ENCODE data around the gene CDKAL1. TPM values are rescaled to one million over a fixed set of nuclear protein-coding genes. Genes with fewer than 3 reads are reported as not detected.
"Not testable (repeated sequence)": the region's sequence is repeated elsewhere in the genome, so short reads cannot be mapped to it uniquely, and the experiment has no call there.

The CDKAL1 gene
- total RNA-seq, 1 donor from 2014 or later: 34.3 TPM

- Mint-ChIP-seq H3K4me3 (ENCODE audit: low read depth) (no peak overlapping the region), H3K27ac (no peak overlapping the region), H3K9me3 (ENCODE audit: low read depth) (peaks cover 7% of the 10 kb centered on the region), H3K4me1 (ENCODE audit: low read depth) (peaks cover 9% of the 10 kb centered on the region), H3K27me3 (no peaks in the 10 kb centered on the region), H3K36me3 (ENCODE audit: insufficient read depth) (peaks cover 11% of the 10 kb centered on the region)
- no peak for DNase-seq (ENCODE audit: low spot score, unreplicated experiment)
- TF ChIP-seq, protein P1, sequence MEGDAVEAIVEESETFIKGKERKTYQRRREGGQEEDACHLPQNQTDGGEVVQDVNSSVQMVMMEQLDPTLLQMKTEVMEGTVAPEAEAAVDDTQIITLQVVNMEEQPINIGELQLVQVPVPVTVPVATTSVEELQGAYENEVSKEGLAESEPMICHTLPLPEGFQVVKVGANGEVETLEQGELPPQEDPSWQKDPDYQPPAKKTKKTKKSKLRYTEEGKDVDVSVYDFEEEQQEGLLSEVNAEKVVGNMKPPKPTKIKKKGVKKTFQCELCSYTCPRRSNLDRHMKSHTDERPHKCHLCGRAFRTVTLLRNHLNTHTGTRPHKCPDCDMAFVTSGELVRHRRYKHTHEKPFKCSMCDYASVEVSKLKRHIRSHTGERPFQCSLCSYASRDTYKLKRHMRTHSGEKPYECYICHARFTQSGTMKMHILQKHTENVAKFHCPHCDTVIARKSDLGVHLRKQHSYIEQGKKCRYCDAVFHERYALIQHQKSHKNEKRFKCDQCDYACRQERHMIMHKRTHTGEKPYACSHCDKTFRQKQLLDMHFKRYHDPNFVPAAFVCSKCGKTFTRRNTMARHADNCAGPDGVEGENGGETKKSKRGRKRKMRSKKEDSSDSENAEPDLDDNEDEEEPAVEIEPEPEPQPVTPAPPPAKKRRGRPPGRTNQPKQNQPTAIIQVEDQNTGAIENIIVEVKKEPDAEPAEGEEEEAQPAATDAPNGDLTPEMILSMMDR (IDR thresholded peaks at IDR 0.05; ENCODE audit: unreplicated experiment): no peak
Observed at GRCh38 chr6:20751293-20751935, 217.2 kb downstream of the CDKAL1 start.

- TF ChIP-seq, protein P1 (IDR thresholded peaks at IDR 0.05; ENCODE audit: unreplicated experiment): no peak
- peaks cover 3% of the 10 kb centered on the region for H3K4me1 Mint-ChIP-seq (ENCODE audit: low read depth)
- no peak for DNase-seq (ENCODE audit: low spot score, unreplicated experiment)
- H3K27ac Mint-ChIP-seq: no peak overlapping the region
- peaks cover 4% of the 10 kb centered on the region for H3K36me3 Mint-ChIP-seq (ENCODE audit: insufficient read depth)
- H3K27me3 Mint-ChIP-seq: no peaks in the 10 kb centered on the region
- H3K4me3 Mint-ChIP-seq (ENCODE audit: low read depth): no peak overlapping the region
- H3K9me3 Mint-ChIP-seq (ENCODE audit: low read depth): peaks cover 3% of the 10 kb centered on the region
Observed at GRCh38 chr6:20755631-20756030, 221.4 kb downstream of the CDKAL1 start.

- H3K9me3 Mint-ChIP-seq (ENCODE audit: low read depth); H3K4me3 Mint-ChIP-seq (ENCODE audit: low read depth); DNase-seq (ENCODE audit: low spot score, unreplicated experiment); H3K27ac Mint-ChIP-seq; H3K36me3 Mint-ChIP-seq (ENCODE audit: insufficient read depth); H3K27me3 Mint-ChIP-seq; H3K4me1 Mint-ChIP-seq (ENCODE audit: low read depth): not testable (repeated sequence)
Observed at GRCh38 chr6:20756584-20757147, 222.4 kb downstream of the CDKAL1 start.

DNA sequence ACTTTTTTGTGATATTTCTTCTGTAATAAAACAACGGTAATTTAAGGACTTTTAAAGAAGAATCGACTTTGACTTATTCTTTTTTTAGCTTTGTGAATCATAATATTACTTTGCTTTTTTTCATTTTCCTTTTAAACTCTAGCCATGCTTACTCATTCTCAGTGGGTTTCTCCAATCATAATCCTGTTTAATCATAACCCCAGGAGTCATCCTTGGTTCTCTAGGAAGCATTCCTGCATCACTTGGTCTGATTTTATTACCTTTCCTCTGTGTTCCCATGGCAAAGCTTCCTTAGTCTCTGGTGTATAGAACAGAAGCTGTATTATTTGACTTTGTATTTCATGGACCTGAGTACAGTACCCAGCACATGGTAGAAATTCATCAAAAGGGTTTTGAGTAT is 223.5 kb downstream of the CDKAL1 start:
- H3K27ac Mint-ChIP-seq: no peak overlapping the region
- no peak overlapping the region for H3K4me3 Mint-ChIP-seq (ENCODE audit: low read depth)
- no peaks in the 10 kb centered on the region for H3K27me3 Mint-ChIP-seq
- peaks cover 3% of the 10 kb centered on the region for H3K9me3 Mint-ChIP-seq (ENCODE audit: low read depth)
- TF ChIP-seq, protein P1 (IDR thresholded peaks at IDR 0.05; ENCODE audit: unreplicated experiment): no peak
- H3K4me1 Mint-ChIP-seq (ENCODE audit: low read depth): no peaks in the 10 kb centered on the region
- peaks cover 6% of the 10 kb centered on the region for H3K36me3 Mint-ChIP-seq (ENCODE audit: insufficient read depth)
- DNase-seq (ENCODE audit: low spot score, unreplicated experiment): no peak

DNA sequence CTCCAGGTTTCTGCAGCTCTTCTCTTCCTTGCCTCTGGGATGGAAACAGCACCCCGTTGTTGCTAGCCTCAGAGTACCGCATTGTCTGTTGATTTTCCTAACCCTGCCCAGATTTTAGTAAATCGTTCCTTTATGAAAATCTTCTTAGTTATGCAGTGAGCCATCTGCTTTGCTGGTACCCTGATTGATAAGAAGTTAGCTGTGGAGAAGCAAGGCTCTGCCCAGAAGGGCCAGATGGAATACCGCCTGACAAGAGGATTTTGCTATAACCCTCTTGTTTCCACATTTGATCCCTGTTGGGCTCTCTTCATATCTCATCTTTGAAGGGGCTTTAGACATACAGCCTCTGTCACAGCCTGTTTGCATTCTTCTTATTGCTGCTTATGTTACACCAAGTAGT is 229.0 kb downstream of the CDKAL1 start:
- no peaks in the 10 kb centered on the region for H3K9me3 Mint-ChIP-seq (ENCODE audit: low read depth)
- H3K4me3 Mint-ChIP-seq (ENCODE audit: low read depth): no peak overlapping the region
- no peak for DNase-seq (ENCODE audit: low spot score, unreplicated experiment)
- no peak overlapping the region for H3K27ac Mint-ChIP-seq
- H3K36me3 Mint-ChIP-seq (ENCODE audit: insufficient read depth): peaks cover 6% of the 10 kb centered on the region
- TF ChIP-seq, protein P1 (IDR thresholded peaks at IDR 0.05; ENCODE audit: unreplicated experiment): no peak
- no peaks in the 10 kb centered on the region for H3K27me3 Mint-ChIP-seq
- H3K4me1 Mint-ChIP-seq (ENCODE audit: low read depth): peaks cover 8% of the 10 kb centered on the region

DNA sequence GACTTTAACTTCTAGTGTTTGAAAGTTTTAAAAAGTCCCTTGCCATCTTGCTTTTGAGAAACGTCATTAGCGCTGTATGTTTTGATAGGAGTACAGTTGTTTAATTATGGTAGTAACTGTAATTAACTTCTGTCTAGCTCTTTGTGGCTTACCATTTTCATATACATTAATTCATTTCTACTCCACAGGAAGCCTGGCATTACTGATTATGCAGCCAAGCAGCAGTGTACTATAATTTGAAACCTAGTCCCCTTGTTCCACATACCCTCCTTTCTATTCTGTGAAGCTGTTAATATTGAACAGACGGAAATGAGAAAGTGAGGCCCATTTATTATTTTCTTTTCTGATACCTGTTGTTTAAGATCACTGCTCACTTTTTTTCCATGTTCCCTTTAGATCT is 235.4 kb downstream of the CDKAL1 start:
- TF ChIP-seq, protein P1 (IDR thresholded peaks at IDR 0.05; ENCODE audit: unreplicated experiment): no peak
- peaks cover 20% of the 10 kb centered on the region for H3K4me1 Mint-ChIP-seq (ENCODE audit: low read depth)
- H3K36me3 Mint-ChIP-seq (ENCODE audit: insufficient read depth): peaks cover 4% of the 10 kb centered on the region
- H3K9me3 Mint-ChIP-seq (ENCODE audit: low read depth): no peaks in the 10 kb centered on the region
- no peak overlapping the region for H3K4me3 Mint-ChIP-seq (ENCODE audit: low read depth)
- H3K27me3 Mint-ChIP-seq: no peaks in the 10 kb centered on the region
- DNase-seq (ENCODE audit: low spot score, unreplicated experiment): no peak
- H3K27ac Mint-ChIP-seq: no peak overlapping the region

All from progenitor cell of endocrine pancreas (in vitro differentiated cells).